GM21367 (cell line): ENCODE measurements around the gene DNAI1.

Experiments used
- ATAC-seq: cut with Tn5 transposase; IDR thresholded peaks from one replicate; pipeline ENCODE4 v1.9.1; 2021; ENCODE audit not compliant: unreplicated experiment

Gene DNAI1

GRCh38 chr9:34555936-34556525, 97.4 kb downstream of the DNAI1 start:
- ATAC-seq: no peak

- no peak for ATAC-seq
Observed at GRCh38 chr9:34556949-34557348, 98.3 kb downstream of the DNAI1 start.

GRCh38 chr9:34557426-34558321, 99.1 kb downstream of the DNAI1 start:
- ATAC-seq: no peak

- no peak for ATAC-seq
Observed at GRCh38 chr9:34558364-34558763, 99.8 kb downstream of the DNAI1 start.

- ATAC-seq: no peak
Observed at GRCh38 chr9:34558919-34559623, 100.5 kb downstream of the DNAI1 start.

GRCh38 chr9:34559624-34560455, 101.2 kb downstream of the DNAI1 start:
- no peak for ATAC-seq

GRCh38 chr9:34560599-34561214, 102.1 kb downstream of the DNAI1 start:
- ATAC-seq: no peak

- ATAC-seq: no peak
Observed at GRCh38 chr9:34562135-34562745, 103.6 kb downstream of the DNAI1 start.

GRCh38 chr9:34563262-34563661, 104.7 kb downstream of the DNAI1 start:
- no peak for ATAC-seq

- no peak for ATAC-seq
Observed at GRCh38 chr9:34564617-34565016, 106.0 kb downstream of the DNAI1 start.

GRCh38 chr9:34565856-34566255, 107.3 kb downstream of the DNAI1 start:
- no peak for ATAC-seq

- ATAC-seq: no peak
Observed at GRCh38 chr9:34566322-34566721, 107.7 kb downstream of the DNAI1 start.

GRCh38 chr9:34566972-34567371, 108.4 kb downstream of the DNAI1 start:
- ATAC-seq: no peak

GRCh38 chr9:34568133-34568532, 109.5 kb downstream of the DNAI1 start:
- no peak for ATAC-seq

- ATAC-seq: no peak
Observed at GRCh38 chr9:34568774-34569173, 110.2 kb downstream of the DNAI1 start.

- ATAC-seq: no peak
Observed at GRCh38 chr9:34570376-34570775, 111.8 kb downstream of the DNAI1 start.
